HepG2 (cell line): Measurements from ENCODE around the gene CTSA. TPM values are rescaled to one million over a fixed set of nuclear protein-coding genes. Genes with fewer than 3 reads are reported as not detected.

Experiments
- CC2D1A ChIP-seq: sonication (generic); formaldehyde crosslinking; IDR thresholded peaks from 2 replicates; pipeline ENCODE4 v1.8.1; 2023; ENCODE audit warnings: mild to moderate bottlenecking, missing genetic modification reagents
- CREB1 ChIP-seq, 2 experiments: fragments of 450-650 bp in 1 of 2; IDR thresholded peaks; 2 replicates each; pipeline ENCODE4 v1.6.1; 2016 to 2017; ENCODE audit warnings: control low read depth in 1 of 2, mild to moderate bottlenecking in 1 of 2, missing compliant biosample characterization in 1 of 2, missing genetic modification characterization in 1 of 2
- ELF1 ChIP-seq: sonication (generic); formaldehyde crosslinking; IDR thresholded peaks from 2 replicates; pipeline ENCODE4 v1.4.0; 2020; ENCODE audit warnings: missing genetic modification reagents
- LCORL ChIP-seq, 2 experiments: fragments of 450-650 bp in 1 of 2; sonication (generic) in 1 of 2; formaldehyde crosslinking in 1 of 2; IDR thresholded peaks; 2 replicates each; pipeline versions ENCODE4 v1.5.0 to v1.6.1; 2017 to 2020; ENCODE audit warnings: antibody characterized with exemption in 1 of 2, missing genetic modification reagents in 1 of 2
- MED13 ChIP-seq: sonication (generic); formaldehyde crosslinking; IDR thresholded peaks from 2 replicates; pipeline ENCODE4 v1.5.0; 2020; ENCODE audit warnings: missing genetic modification reagents
- NFE2L1 ChIP-seq: sonication (generic); formaldehyde crosslinking; IDR thresholded peaks from 2 replicates; pipeline ENCODE4 v1.4.0; 2020; ENCODE audit warnings: missing genetic modification reagents, mild to moderate bottlenecking, borderline replicate concordance
- NONO ChIP-seq, 2 experiments: fragments of 450-650 bp in 1 of 2; sonication (generic) in 1 of 2; formaldehyde crosslinking in 1 of 2; IDR thresholded peaks in 1 of 2; conservative IDR thresholded peaks in 1 of 2; 2 replicates each; pipeline versions ENCODE4 v1.6.1 to v1.8.0; 2017 to 2022; ENCODE audit warnings: mild to moderate bottlenecking in 1 of 2, missing genetic modification reagents in 1 of 2, moderate library complexity in 1 of 2
- REL ChIP-seq: sonication (generic); formaldehyde crosslinking; conservative IDR thresholded peaks from 2 replicates; pipeline ENCODE4 v1.8.0; 2022; ENCODE audit warnings: mild to moderate bottlenecking, missing genetic modification reagents, moderate library complexity
- SMARCC2 ChIP-seq: fragments of 450-650 bp; IDR thresholded peaks from 2 replicates; pipeline ENCODE4 v1.6.1; 2017; ENCODE audit warnings: antibody characterized with exemption, mild to moderate bottlenecking
- TGIF2 ChIP-seq: IDR thresholded peaks from 2 replicates; pipeline ENCODE4 v1.6.1; 2016; ENCODE audit warnings: control low read depth, missing compliant biosample characterization
- YEATS4 ChIP-seq: sonication (generic); formaldehyde crosslinking; IDR thresholded peaks from 2 replicates; pipeline ENCODE4 v1.4.0; 2020; ENCODE audit warnings: missing genetic modification reagents, borderline replicate concordance
- ZBTB20 ChIP-seq: sonication (generic); formaldehyde crosslinking; IDR thresholded peaks from 2 replicates; pipeline ENCODE4 v1.8.1; 2023; ENCODE audit warnings: missing genetic modification reagents, low read depth, mild to moderate bottlenecking, borderline replicate concordance
- ZBTB7A ChIP-seq: sonication (generic); formaldehyde crosslinking; IDR thresholded peaks from 2 replicates; pipeline ENCODE4 v1.8.0; 2022; ENCODE audit warnings: mild to moderate bottlenecking, missing genetic modification reagents
- ZNF329 ChIP-seq: sonication (generic); formaldehyde crosslinking; IDR thresholded peaks from 2 replicates; pipeline ENCODE4 v1.9.0; 2021; ENCODE audit warnings: low read depth, mild to moderate bottlenecking, missing genetic modification reagents
- ZNF331 ChIP-seq: sonication (generic); formaldehyde crosslinking; IDR thresholded peaks from 2 replicates; pipeline ENCODE4 v1.4.0; 2020; ENCODE audit warnings: missing genetic modification reagents
- ZNF790 ChIP-seq: sonication (generic); formaldehyde crosslinking; IDR thresholded peaks from 2 replicates; pipeline ENCODE4 v1.8.0; 2022; ENCODE audit warnings: missing genetic modification reagents, mild to moderate bottlenecking, borderline replicate concordance
- ZZZ3 ChIP-seq: sonication (generic); formaldehyde crosslinking; IDR thresholded peaks from 2 replicates; pipeline ENCODE4 v1.4.0; 2020; ENCODE audit warnings: missing genetic modification reagents, mild to moderate bottlenecking, borderline replicate concordance
- polyA plus RNA-seq, 8 experiments: library from polyadenylated mRNA; depleted of rRNA in 3 of 8; stranded (reverse) in 7 of 8; unstranded in 1 of 8; fragments of >200 nt; fragmentation: Illumina TruSeq in 4 of 8; extraction: Trizol in 4 of 8; gene quantifications; 2 replicates each; pipeline versions ENCODE4 v1.2.1 to v1.2.3, GENCODE V29; 2011 to 2016; ENCODE audit warnings: low read depth in 4 of 8, missing spikeins in 1 of 8, mixed read lengths in 1 of 8; ENCODE audit not compliant: insufficient read depth in 1 of 8
- total RNA-seq, 5 experiments: library from RNA; depleted of rRNA; stranded (reverse); fragments of >200 nt; fragmentation: Illumina TruSeq; extraction: Trizol; gene quantifications; 2 replicates each; pipeline ENCODE4 v1.2.3, GENCODE V29; 2016; ENCODE audit warnings: low read depth in 1 of 5
- TF ChIP-seq, protein P1 (sequence below): sonication (generic); formaldehyde crosslinking; IDR thresholded peaks from 2 replicates; pipeline ENCODE4 v1.4.0; 2020; ENCODE audit warnings: missing genetic modification reagents
- TF ChIP-seq, protein P2 (sequence below): sonication (generic); formaldehyde crosslinking; IDR thresholded peaks from 2 replicates; pipeline ENCODE4 v1.8.0; 2023; ENCODE audit warnings: mild to moderate bottlenecking, missing genetic modification reagents
- TF ChIP-seq, protein P3 (sequence below): sonication (generic); formaldehyde crosslinking; IDR thresholded peaks from 2 replicates; pipeline ENCODE4; 2020; ENCODE audit warnings: missing genetic modification reagents, mild to moderate bottlenecking, borderline replicate concordance

Gene CTSA
- total and polyA plus RNA-seq, 2 of the 13 experiments (the other 11 are each of a cell fraction or from before 2014, with no cell fraction given): 202 to 231 TPM

DNA sequence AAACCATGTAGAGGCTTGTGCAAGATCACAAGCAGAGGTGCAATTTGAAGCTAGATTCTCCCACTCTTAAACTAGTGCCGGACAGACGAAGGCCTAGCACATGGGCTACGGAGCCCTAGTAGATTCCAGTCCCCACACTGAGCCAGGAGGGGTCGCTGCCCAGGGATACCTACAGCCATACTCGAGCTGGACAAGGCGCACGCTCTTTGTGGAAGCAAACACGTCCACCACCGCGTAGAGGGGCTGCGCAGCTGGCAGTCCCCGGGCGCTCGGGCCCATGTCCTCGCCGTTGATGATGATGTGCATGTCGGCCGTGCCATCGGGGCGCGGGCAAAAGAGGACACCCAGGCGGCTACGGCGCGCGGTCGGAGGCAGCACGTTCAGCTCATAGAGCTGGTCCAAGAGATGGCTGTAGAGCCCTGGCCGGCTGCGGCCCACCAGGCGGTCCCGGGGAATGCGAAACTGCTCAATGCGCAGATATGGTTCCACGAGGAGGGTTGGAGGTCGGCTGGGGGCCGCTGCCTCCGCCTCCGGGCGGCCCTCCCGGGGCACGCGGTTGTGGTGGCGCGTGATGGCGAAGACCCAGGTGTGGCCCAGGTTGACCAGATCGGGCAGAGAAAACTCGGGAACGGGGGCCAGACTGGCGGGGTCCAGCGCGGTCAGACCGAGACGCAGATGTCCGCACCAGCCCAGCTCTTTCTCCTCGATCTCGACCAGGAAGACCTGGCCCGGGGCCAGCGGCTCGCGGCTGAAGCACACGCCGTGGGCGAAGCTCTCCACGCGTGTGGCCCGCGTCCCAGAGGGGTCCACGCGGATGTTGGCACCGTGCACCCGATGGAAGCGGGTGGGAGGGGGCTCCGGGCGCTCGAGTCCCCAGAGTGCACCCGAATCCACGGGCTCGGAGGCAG is 804 bp upstream of the CTSA start (continued):
- TF ChIP-seq, protein P1, sequence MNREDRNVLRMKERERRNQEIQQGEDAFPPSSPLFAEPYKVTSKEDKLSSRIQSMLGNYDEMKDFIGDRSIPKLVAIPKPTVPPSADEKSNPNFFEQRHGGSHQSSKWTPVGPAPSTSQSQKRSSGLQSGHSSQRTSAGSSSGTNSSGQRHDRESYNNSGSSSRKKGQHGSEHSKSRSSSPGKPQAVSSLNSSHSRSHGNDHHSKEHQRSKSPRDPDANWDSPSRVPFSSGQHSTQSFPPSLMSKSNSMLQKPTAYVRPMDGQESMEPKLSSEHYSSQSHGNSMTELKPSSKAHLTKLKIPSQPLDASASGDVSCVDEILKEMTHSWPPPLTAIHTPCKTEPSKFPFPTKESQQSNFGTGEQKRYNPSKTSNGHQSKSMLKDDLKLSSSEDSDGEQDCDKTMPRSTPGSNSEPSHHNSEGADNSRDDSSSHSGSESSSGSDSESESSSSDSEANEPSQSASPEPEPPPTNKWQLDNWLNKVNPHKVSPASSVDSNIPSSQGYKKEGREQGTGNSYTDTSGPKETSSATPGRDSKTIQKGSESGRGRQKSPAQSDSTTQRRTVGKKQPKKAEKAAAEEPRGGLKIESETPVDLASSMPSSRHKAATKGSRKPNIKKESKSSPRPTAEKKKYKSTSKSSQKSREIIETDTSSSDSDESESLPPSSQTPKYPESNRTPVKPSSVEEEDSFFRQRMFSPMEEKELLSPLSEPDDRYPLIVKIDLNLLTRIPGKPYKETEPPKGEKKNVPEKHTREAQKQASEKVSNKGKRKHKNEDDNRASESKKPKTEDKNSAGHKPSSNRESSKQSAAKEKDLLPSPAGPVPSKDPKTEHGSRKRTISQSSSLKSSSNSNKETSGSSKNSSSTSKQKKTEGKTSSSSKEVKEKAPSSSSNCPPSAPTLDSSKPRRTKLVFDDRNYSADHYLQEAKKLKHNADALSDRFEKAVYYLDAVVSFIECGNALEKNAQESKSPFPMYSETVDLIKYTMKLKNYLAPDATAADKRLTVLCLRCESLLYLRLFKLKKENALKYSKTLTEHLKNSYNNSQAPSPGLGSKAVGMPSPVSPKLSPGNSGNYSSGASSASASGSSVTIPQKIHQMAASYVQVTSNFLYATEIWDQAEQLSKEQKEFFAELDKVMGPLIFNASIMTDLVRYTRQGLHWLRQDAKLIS (CRISPR knock-in tag): no peak; the same call in 1 of the 2 replicates
- TF ChIP-seq, protein P2, sequence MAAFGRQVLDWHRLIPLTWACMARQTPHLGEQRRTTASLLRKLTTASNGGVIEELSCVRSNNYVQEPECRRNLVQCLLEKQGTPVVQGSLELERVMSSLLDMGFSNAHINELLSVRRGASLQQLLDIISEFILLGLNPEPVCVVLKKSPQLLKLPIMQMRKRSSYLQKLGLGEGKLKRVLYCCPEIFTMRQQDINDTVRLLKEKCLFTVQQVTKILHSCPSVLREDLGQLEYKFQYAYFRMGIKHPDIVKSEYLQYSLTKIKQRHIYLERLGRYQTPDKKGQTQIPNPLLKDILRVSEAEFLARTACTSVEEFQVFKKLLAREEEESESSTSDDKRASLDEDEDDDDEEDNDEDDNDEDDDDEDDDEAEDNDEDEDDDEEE: 0 out of 2 replicates have a peak, but pooled peaks have one; percentile 26
- TF ChIP-seq YEATS4: peak; percentile 66; the same call in 1 of the 2 replicates
- no peak for TF ChIP-seq SMARCC2
- TF ChIP-seq ZZZ3 (CRISPR knock-in tag): no peak
- no peak for TF ChIP-seq REL (CRISPR knock-in tag)
- peak; percentile 5; the same call in 1 of the 2 replicates for TF ChIP-seq MED13 (CRISPR knock-in tag)
- TF ChIP-seq LCORL (IDR thresholded peaks at IDR 0.05): no peak
- TF ChIP-seq LCORL (CRISPR knock-in tag; IDR thresholded peaks at IDR 0.05): no peak
- no peak for TF ChIP-seq CC2D1A (CRISPR knock-in tag)
- peak; percentile 60; the same call in 1 of the 2 replicates for TF ChIP-seq ZBTB20 (CRISPR knock-in tag)
- no peak for TF ChIP-seq ZNF790
- peak; percentile 78 for TF ChIP-seq TGIF2
- TF ChIP-seq NONO (IDR thresholded peaks at IDR 0.05): no peak
- peak; percentile 49; the same call in 1 of the 2 replicates for TF ChIP-seq NONO (CRISPR knock-in tag; conservative IDR thresholded peaks at IDR 0.05)
- TF ChIP-seq, protein P3, sequence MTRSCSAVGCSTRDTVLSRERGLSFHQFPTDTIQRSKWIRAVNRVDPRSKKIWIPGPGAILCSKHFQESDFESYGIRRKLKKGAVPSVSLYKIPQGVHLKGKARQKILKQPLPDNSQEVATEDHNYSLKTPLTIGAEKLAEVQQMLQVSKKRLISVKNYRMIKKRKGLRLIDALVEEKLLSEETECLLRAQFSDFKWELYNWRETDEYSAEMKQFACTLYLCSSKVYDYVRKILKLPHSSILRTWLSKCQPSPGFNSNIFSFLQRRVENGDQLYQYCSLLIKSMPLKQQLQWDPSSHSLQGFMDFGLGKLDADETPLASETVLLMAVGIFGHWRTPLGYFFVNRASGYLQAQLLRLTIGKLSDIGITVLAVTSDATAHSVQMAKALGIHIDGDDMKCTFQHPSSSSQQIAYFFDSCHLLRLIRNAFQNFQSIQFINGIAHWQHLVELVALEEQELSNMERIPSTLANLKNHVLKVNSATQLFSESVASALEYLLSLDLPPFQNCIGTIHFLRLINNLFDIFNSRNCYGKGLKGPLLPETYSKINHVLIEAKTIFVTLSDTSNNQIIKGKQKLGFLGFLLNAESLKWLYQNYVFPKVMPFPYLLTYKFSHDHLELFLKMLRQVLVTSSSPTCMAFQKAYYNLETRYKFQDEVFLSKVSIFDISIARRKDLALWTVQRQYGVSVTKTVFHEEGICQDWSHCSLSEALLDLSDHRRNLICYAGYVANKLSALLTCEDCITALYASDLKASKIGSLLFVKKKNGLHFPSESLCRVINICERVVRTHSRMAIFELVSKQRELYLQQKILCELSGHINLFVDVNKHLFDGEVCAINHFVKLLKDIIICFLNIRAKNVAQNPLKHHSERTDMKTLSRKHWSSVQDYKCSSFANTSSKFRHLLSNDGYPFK (CRISPR knock-in tag): no peak
- TF ChIP-seq CREB1 (IDR thresholded peaks at IDR 0.05): no peak
- no peak for TF ChIP-seq CREB1 (CRISPR knock-in tag; IDR thresholded peaks at IDR 0.05)
- 0 out of 2 replicates have a peak, but pooled peaks have one; percentile 17 for TF ChIP-seq NFE2L1
- TF ChIP-seq ZBTB7A (CRISPR knock-in tag): peak; percentile 43; the same call in 1 of the 2 replicates
- TF ChIP-seq ELF1 (CRISPR knock-in tag): peak; percentile 49
- TF ChIP-seq ZNF331: peak; percentile 94
- TF ChIP-seq ZNF329 (CRISPR knock-in tag): 0 out of 2 replicates have a peak, but pooled peaks have one; percentile 23
